ENCODE results near the gene RAB3B.

- no peak for TF ChIP-seq POLR2AphosphoS5 (IDR thresholded peaks at IDR 0.05; ENCODE audit: low read depth)
- no peak for TF ChIP-seq CTCF (IDR thresholded peaks at IDR 0.05; ENCODE audit: insufficient read depth, low read length)
- TF ChIP-seq GABPA (IDR thresholded peaks at IDR 0.05; ENCODE audit: low read depth) = no peak
- no peak for TF ChIP-seq REST (IDR thresholded peaks at IDR 0.05; ENCODE audit: insufficient replicate concordance, low read depth)
Measured at GRCh38 chr1:51912881-51913280, 77.6 kb downstream of the RAB3B start.
